Measurements from ENCODE around the gene POLE2.
A peak's percentile ranks its signal among the peaks of the same experiment; 100 is the strongest.
"Not testable (repeated sequence)": the region's sequence is repeated elsewhere in the genome, so short reads cannot be mapped to it uniquely, and the experiment has no call there.

POLE2 gene, protein sequence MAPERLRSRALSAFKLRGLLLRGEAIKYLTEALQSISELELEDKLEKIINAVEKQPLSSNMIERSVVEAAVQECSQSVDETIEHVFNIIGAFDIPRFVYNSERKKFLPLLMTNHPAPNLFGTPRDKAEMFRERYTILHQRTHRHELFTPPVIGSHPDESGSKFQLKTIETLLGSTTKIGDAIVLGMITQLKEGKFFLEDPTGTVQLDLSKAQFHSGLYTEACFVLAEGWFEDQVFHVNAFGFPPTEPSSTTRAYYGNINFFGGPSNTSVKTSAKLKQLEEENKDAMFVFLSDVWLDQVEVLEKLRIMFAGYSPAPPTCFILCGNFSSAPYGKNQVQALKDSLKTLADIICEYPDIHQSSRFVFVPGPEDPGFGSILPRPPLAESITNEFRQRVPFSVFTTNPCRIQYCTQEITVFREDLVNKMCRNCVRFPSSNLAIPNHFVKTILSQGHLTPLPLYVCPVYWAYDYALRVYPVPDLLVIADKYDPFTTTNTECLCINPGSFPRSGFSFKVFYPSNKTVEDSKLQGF

DNA sequence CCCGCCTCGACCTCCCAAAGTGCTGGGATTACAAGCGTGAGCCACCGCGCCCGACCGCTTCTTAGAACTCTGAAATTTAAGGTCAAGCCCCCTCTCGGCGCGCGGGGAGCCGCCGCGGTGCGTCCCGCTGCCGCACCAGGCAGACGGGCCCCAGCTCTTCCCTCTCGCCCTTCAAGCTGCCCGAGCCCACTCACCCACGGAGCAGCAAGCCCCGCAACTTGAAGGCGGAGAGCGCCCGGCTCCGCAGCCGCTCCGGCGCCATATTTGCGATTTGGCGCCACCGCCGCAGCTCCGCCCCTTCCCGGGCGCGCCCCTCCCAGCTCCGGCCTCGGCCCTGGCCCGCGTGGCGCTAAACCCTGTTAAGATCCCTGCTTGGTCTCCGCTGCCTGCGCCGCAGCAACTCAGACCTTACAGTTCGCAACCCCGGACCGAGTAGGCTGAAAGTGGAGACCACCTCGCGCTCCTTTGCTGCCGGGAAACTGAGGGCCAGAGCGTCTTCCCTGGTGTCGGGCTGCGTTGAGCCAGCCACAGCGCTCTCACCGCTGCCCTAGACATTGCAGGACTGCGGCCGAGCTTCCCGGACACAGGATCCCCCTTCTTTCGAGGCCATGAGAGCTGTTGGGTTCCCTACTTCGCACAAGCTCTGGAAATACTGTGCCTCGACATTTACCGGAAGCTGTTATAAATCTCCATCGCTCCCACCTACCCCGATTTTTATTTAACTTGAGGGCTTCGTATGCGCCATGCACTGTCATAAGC lies at the start of gene POLE2:
TSS of gene POLE2 (minus strand) at position 273 of the 759 bp plus-strand sequence. CDS start at position 262, 11 bp downstream.
- peak; percentile 46 to 74 (median 69) for DNase-seq (ENCODE audit: low read depth in 4 of 4, low spot score in 1 of 4)

DNA sequence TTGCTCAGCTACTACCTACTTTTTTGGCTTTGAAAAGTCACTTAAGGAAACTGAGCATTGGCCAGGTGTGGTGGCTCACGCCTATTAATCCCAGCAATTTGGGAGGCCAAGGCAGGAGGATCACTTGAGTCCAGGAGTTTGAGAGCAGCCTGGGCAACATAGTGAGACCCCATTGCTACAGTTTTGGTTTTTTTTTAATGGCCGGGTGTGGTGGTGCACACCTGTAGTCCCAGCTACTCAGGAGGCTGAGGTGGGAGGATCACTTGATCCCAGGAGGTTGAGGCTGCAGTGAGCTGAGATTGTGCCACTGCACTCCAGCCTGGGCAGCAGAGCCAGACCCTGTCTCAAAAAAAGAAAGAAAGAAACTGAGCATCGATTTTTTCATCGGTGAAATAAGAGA lies 47.7 kb upstream of the POLE2 start:
- not testable (repeated sequence) for DNase-seq (ENCODE audit: low read depth in 4 of 4, low spot score in 1 of 4)

DNA sequence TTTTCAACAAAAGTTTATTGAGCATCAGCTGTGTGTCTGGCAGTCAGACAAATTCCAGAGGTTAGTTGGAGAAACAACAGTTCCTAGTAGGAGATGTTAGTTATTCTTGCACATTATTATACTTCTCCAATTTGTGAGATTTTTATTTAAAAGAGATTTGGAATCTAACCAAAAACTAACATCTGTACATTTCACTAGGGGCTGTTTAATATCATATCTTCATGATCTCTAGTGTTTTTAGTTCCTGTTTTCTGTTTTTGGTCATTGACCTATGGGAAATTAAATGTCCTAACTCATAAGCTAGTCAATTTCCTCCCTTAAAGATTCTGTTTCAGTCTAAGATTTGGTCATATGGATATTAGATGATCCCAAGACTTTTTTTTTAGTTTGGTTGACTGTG lies 45.8 kb upstream of the POLE2 start:
- no peak for DNase-seq (ENCODE audit: low read depth in 4 of 4, low spot score in 1 of 4)

DNA sequence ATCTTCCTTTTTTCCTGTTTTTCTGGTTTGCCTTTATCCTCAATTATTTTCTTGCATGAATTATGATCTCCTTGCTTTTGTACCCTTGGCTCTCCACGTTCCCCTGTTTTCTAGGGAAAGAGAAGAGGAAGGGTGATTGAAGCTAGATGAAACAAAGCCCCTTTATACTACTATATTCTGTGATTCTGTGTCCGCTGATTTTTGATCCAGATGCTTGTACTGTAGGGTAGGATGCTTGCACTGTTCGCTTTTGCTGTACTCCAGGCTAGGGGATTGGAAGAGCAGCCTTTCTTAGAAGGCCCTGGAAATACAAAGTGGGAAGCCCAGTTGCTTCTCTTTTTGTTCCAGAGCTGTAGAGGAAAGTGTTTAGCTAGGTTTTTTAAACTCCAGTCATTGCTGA lies 44.9 kb upstream of the POLE2 start:
- no peak for DNase-seq (ENCODE audit: low read depth in 4 of 4, low spot score in 1 of 4)

DNA sequence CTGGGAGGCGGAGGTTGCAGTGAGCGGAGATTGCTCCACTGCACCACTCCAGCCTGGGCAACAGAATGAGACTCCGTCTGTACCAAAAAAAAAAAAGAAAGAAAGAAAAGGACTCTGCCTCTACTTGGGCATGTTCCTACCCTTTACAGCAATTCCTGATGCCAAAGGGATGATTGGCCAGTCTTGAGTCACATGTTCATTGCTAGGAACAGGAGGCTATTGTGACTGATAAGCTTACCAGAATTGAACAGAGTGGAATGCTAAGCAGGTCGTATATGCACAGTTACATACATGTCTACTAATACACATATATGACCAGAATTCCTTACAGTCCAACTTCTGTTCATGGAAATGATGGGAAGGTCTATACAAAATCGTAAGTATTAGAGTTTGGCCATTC lies 39.2 kb upstream of the POLE2 start:
- DNase-seq (ENCODE audit: low read depth in 4 of 4, low spot score in 1 of 4) = no peak

DNA sequence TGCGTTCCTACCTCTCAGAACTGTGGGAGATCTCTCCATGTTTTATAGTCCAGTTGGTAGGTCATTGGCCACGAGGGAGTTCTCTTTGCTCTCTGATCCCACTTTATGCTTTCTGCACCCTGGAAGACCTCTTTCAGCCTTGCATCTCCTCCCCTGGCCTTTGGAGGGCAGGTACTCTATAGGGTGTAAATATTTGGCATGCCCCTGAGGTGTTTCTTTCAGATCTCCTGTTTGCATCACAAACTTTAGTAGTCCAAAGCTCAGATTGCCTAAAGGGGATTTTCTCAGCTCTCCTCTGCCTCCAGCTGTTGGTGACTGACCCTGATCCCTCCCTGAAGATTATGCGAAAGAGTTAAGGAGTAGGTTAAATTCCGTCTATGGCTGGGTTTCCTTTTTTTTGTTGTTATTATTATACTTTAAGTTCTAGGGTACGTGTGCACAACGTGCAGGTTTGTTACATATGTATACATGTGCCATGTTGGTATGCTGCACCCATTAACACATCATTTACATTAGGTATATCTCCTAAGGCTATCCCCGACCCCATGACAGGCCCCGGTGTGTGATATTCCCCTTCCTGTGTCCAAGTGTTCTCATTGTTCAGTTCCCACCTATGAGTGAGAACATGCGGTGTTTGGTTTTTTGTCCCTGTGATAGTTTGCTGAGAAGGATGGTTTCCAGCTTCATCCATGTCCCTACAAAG lies 33.9 kb upstream of the POLE2 start:
- not testable (repeated sequence) for DNase-seq (ENCODE audit: low read depth in 4 of 4, low spot score in 1 of 4)

DNA sequence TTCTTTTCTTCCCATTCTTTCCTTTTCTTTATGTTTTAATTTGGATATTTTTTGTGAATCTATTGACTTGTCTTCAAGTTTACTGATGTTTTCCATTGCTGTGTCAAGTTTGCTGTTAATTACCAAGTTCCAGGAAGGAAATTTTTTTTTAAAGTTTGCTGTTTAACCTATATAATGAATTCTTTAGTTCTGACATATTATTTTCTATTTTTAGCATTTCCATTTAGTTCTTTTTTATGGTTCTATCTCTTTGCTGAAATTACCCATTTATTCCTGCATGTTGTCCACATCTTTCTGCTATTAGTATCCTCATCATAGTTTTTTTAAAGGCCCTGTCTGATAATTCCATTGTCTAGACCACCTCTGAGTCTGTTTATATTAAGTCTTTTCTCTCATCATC lies 32.7 kb upstream of the POLE2 start:
- DNase-seq (ENCODE audit: low read depth in 4 of 4, low spot score in 1 of 4) = no peak

- DNase-seq (ENCODE audit: low read depth in 4 of 4, low spot score in 1 of 4) = not testable (repeated sequence)
These were observed 23.0 kb upstream of the POLE2 start for GRCh38 chr14:49710993-49711392.

GRCh38 chr14:49704471-49704870 lies 16.5 kb upstream of the POLE2 start:
- DNase-seq (ENCODE audit: low read depth in 4 of 4, low spot score in 1 of 4) = not testable (repeated sequence)

GRCh38 chr14:49703965-49704364 lies 16.0 kb upstream of the POLE2 start:
- DNase-seq (ENCODE audit: low read depth in 4 of 4, low spot score in 1 of 4) = no peak

DNA sequence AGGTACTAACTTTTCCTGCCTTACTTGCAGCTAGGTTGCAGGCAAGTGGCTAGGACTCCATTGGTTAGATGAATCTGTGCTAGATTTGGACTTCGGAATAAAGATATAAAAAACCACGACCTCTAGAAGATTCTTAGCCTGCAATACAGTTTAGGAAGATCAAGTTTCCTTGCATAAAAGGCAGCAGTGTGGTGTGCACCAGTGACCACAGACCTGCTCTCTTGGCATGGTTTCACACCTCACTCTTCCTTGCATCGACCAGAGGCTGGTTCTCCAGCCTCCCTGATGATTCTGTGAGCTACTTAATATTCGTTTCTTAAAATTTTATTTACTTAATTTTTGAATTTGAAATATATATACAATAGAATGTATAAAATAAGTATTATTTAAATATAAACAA lies 14.7 kb upstream of the POLE2 start:
- DNase-seq (ENCODE audit: low read depth in 4 of 4, low spot score in 1 of 4) = no peak

DNA sequence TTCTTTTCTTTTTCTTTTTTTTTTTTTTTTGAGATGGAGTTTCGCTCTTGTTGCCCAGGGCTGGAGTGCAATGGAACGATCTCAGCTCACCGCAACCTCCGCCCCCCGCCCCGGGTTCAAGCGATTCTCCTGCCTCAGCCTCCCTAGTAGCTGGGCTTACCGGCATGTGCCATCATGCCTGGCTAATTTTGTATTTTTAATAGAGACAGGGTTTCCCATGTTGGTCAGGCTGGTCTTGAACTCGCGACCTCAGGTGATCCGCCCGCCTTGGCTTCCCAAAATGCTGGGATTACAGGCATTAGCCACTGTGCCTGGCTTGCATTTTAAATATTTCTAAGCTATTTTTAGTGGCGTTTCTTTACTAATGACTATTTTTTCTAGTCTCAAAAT lies 5.7 kb upstream of the POLE2 start:
- DNase-seq (ENCODE audit: low read depth in 4 of 4, low spot score in 1 of 4) = not testable (repeated sequence)

GRCh38 chr14:49692811-49693734 lies 5.1 kb upstream of the POLE2 start, which contains the start of gene KLHDC1:
KLHDC1 (plus strand) TSS chr14:49693120; CDS start chr14:49693195, 75 bp downstream.
- peak; percentile 32 to 58 (median 47) for DNase-seq (ENCODE audit: low read depth in 4 of 4, low spot score in 1 of 4)

- DNase-seq (ENCODE audit: low read depth in 4 of 4, low spot score in 1 of 4) = no peak
These were observed 4.3 kb upstream of the POLE2 start for GRCh38 chr14:49692193-49692757.

GRCh38 chr14:49691031-49691430 lies 3.0 kb upstream of the POLE2 start:
- DNase-seq (ENCODE audit: low read depth in 4 of 4, low spot score in 1 of 4) = no peak

GRCh38 chr14:49688701-49689030 lies 652 bp upstream of the POLE2 start:
- DNase-seq (ENCODE audit: low read depth in 4 of 4, low spot score in 1 of 4) = no peak

DNA sequence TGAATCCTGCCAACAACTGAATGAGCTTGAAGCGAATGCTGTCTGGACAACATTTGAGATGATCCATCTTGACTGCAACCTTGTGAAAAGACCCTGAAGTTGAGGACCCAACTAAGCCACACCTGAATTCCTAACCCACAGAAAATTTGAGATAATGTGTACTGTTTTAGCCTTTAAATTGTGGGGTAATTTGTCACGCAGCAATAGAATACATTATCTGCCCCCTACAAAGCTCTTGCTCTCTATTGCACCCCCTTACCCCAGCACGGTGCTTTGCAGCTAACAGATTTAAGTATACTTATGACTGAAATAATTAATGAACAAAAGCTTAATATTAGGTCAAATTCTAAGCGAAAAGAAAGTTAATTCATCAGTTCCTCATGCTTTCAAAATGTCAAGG lies 1.6 kb downstream of the POLE2 start:
- no peak for DNase-seq (ENCODE audit: low read depth in 4 of 4, low spot score in 1 of 4)

GRCh38 chr14:49679271-49679670 lies 8.7 kb downstream of the POLE2 start:
- DNase-seq (ENCODE audit: low read depth in 4 of 4, low spot score in 1 of 4) = no peak

DNA sequence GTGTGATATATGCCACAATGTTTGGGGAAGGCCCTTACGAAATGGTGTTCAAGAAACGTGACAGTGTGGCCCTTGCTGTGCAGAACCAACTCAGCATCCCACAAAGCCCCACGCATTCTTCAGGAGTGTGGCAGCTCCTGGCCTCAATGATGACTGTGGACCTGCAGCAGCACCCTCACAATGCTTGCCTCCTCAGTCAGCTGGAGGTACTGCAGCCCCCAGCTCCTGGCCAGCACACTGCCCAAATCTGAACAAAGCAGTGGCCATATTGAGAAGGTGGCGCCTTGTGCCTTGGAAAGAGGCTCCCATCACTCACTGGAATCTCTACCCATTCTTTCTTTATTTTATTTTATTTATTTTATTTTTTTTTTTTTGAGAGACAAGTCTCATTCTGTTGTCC lies 10.4 kb downstream of the POLE2 start:
- no peak for DNase-seq (ENCODE audit: low read depth in 4 of 4, low spot score in 1 of 4)

DNA sequence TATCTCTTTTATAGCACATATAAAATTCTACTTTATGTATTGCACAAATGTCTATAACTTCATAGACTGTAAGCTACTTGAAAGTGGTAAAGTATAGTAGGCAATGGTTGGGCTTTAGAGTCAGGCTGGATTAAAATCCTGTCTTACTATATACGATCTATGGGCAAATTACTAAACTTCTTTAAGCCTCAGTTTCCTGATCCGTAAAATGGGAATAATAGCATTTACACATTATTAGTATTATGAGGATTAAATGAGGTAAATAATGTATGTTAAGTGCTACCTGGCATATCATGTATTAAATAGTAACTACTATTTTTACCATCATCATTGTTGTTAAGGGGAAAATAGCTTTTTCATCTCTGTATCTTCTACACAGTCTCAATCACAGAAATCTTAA lies 14.4 kb downstream of the POLE2 start:
- DNase-seq (ENCODE audit: low read depth in 4 of 4, low spot score in 1 of 4) = no peak

Data from stimulated activated CD4-positive, alpha-beta T cell treated with anti-CD3 and anti-CD28 coated beads, Interleukin-1b, Interleukin-23, amount 100 ng/mL, for 24 hours (primary cell).